GM21381 (cell line): ENCODE results near the gene TAF8.

Experiments used
- ATAC-seq: cut with Tn5 transposase; IDR thresholded peaks from one replicate; pipeline ENCODE4 v1.9.1; 2021; ENCODE audit warnings: mild to moderate bottlenecking, moderate library complexity; ENCODE audit not compliant: unreplicated experiment

TAF8 gene

DNA sequence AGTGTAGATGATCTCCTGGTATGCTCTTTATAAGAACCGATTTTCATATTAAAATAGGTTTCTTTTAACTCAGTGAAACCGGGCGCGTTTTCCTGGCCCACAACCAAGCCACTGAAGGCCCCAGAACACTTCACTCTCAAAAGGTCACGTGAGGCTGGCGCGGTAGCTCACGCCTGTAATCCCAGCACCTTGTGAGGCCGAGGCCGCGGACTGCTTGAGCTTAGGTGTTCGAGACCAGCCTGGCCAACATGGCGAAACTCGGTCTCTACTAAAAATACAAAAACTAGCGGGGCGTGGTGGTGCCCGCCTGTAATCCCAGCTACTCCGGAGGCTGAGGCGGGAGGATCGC lies 402 bp upstream of the TAF8 start:
- no peak for ATAC-seq

DNA sequence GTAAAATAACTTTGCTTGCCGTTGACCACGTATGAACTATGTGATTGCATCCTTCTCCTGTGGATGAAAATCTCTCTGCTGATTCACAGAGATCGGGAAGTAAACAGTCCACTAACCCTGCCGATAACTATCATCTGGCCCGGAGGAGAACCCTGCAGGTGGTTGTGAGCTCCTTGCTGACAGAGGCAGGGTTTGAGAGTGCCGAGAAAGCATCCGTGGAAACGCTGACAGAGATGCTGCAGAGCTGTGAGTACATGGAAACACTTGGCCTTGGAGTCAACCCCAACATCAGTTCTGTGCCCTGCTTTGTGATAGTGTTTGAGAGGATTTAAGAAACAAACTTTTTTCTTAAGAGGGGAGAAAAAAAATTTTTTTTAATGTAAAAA lies 937 bp downstream of the TAF8 start:
- ATAC-seq: no peak

DNA sequence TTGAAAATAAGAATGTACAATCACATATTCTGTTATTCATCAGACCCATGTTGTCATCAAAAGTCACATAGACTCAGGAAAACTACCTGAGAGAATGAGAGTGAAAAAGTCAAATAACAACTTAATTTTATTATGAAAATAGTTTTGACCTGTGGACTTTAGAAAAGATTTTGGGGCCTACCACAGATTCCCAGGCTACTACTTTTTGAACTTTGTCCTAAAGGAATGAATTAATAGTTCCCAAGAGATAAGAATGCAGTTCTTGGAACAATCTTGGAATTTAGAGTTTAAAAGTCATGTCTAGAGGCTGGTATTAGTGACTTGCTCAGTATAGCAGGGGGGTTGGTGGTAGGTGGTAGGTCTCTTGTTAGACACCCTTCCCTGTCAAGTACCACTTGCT lies 3.3 kb downstream of the TAF8 start:
- ATAC-seq: no peak

DNA sequence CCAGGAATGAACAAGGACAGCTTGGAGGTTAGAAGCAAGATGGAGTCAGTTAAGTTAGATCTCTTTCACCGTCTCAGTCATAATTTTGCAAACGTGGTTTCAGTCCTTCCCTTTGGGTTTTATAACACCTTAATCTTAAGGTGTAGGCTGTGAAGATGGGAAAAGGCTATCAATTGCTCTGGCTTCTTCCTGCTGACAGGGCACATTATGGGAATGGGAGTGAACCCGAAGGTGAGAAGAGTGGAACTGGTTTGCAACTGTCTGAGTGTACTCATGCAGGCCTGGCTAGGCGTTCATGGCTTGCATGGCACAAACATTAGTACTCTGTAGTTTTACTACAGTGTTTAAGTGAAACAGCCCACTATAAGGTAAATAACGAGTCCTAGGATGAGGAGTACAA lies 9.4 kb downstream of the TAF8 start:
- ATAC-seq: no peak

DNA sequence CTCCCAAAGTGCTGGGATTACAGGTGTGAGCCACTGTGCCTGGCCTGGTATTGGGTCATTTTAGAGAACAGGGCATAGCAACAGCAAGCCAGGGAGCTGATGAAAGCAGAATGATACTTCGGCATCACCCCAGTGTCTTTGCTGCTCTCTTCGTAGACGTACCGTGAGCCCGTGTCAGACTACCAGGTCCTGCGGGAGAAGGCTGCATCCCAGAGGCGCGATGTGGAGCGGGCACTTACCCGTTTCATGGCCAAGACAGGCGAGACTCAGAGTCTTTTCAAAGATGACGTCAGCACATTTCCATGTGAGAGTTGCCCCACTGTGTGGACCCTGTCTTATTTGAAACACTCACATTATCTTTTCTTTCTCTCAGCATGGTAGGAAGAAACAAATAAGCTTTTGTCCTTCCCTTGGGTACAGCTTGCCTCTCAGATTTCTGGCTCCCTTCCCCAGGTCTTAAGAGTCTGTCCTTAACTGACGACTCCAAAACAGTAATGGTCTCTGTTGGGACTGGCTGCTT lies 15.9 kb downstream of the TAF8 start:
- no peak for ATAC-seq

DNA sequence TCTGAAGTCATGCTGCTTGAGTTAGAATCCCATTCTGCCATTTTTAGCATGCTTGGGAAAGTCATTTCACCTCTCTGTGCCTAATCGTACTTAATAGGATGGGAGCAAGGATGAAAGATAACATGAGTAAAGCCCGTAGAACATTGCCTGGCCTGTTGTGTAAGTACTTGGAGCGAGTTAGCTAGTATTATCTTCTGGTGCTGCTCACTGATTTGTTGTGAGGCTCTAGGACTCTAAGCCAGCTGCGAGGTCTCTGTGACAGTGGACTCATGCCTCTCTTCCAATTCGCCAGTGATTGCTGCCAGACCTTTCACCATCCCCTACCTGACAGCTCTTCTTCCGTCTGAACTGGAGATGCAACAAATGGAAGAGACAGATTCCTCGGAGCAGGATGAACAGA lies 17.8 kb downstream of the TAF8 start:
- no peak for ATAC-seq

DNA sequence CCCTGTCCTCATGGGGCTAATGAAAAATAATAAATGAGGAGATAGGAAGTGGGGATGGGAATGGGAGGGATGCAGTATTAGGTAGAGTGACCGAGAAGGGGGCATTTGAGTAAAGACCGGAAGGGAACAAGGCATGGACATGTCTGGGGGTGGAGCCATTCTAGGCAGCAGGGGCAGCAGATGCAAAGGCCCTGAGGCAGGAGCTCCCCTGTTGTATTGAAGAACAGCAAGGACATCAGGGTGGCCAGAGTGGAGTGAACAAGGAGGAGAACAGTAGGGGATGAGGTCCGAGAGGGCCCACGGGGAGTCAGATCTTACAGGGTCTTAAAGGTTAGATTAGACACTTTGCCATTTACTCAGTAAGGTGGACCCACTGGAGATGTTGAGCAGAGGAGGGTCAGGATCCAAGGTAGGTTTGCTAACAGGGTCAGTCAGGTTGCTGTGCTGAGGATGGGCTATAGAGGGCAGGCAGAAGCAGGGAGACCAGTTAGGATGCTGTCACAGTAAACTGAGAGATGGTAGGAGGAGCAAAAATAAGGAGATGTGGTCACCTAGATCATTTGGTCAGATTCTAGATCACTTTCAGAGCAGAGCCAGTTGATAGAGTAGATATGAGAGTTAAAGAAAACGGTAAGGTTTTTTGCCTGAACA lies 18.7 kb downstream of the TAF8 start:
- no peak for ATAC-seq

DNA sequence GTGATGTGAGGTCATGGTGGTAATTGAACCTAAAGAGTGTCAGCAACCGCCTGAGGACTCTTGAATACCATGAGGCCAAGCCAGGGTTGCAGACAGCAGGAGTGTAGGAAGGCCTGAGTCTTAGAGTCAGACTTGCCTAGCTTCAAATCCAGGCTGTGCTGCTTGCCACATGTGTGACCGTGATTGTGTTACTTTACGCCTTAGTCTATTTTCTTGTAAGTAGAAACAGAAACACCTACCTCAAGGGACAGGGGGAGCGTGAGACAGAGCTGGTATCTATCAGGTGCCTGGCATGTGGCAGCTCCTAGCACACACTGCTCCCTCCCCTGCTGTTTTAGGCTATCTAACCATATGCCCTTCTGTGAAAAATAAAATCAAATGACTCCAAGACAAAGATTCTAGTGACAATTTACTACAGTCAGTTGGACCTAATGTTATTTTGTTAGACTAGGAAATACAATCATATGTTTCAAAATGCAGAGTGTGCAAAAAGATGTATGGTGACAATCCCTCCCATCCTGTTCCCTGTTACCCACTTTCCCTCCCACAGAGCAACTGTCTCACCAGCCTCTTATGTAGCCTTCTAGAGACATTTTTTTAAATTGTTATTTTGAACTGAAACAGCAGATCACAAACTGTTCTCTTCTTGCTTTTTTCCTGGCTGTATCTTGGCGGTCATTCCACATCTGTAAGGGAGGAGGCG lies 21.7 kb downstream of the TAF8 start:
- ATAC-seq: no peak

DNA sequence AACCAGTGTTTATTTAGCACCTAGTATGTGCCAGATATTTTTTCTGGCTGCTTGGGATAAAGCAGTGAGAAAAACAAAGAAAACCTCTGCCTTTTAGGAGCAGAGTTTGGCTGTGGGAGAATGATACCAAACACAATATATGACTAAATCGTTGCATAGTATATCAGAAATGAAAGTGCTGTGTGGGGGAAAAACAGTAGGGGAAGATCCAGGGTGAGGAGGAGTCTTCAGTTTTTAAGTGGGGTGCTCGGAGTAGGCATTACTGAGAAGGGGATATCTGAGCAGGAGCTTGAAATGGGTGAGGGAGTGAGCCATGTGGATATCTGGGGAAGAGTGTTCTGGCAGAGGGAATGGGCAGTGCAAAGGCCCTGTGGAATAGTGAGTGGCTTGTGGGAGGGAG lies 23.0 kb downstream of the TAF8 start:
- ATAC-seq: no peak

DNA sequence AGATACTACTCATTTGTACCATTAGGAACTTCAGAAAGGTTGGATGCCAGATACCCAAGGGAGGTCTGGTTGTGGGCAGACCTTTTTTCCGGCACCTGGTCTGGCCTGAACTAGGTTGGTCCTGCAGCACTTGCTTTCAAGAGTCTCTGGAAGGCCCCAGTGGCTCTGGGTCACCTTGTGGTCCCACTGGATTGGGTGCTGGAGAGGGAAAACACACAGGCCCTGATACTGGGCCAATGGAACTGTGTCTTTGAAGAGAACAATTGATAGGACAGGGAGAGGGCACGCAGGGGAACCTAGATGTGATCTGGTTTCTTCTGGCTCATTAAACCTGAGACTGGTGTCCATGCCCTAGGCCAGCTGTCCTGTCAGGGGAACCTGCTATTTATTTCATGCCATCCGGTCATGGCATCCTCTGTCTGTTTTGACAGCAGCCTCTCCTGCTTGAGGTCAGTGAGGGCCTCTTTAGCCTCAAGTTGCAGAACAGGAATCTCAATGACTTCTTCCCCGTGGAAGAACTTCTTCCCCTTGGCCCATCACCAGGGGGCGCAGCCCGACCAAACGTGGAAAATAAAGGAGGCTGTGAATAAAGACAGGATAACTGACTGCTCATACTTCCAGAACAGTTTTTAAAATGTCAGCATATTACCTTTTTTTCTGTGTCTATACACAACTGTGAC lies 25.0 kb downstream of the TAF8 start:
- ATAC-seq: no peak

DNA sequence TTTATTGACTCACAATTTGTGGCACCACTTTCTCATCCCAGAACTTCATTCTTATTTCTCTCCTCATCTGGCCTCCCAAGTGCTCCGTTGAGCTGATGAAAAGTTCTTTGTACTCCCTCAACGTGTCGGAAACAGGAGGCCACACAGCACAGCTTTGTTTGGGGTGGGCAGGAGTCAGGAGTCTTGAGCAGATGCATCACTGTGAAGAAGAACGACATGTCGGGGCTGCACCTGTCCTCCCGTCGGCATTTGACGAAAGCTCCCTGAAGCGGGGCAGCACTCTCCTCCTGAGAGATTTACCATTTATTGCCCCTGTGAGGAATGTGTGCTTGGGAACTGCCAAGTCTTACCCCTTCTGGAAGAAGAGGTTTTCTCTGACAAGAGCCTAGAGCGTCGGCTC lies 28.1 kb downstream of the TAF8 start:
- no peak for ATAC-seq

DNA sequence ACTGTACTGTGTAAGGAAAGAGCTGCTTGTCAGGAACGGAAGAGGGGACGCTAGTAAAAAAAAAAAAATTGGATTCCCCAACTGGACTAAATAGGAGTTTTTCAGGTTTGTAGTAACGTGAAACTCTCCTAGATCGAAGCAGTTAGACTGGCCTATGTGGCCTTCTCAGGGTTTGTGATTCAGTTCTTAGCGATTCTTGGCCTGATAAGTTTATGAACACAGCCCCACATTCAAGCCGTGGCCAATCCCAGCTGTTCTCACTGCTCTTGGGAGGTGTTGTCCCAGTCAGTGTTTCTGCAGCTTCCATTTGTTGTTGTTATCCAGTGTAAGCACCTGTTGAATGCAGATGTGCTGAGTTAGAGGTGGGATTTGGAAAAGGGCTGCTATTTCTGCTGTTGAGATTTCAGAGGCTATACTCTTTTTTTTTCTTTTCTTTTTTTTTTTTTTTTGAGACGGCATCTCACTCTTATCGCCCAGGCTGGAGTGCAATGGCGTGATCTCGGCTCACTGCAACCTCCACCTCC lies 29.7 kb downstream of the TAF8 start:
- ATAC-seq: no peak

DNA sequence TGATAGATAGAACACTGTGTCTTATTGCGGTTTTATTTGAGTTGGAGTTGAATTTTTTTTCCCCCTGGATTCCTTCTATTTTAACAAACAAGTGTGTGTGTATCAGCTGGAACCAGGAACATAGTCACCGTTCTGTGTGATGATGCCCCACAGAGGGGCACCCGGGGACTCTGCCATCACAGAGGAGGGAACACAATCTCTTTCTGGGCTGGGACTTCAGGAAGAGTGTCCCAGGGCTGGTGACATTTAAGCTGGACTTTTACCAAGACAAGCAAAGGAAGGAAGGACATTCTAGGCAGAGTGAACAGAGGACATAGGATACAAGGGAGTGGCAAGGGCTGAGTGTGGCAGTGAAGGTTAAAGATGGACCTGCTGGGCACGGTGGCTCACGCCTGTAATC lies 33.2 kb downstream of the TAF8 start:
- no peak for ATAC-seq

DNA sequence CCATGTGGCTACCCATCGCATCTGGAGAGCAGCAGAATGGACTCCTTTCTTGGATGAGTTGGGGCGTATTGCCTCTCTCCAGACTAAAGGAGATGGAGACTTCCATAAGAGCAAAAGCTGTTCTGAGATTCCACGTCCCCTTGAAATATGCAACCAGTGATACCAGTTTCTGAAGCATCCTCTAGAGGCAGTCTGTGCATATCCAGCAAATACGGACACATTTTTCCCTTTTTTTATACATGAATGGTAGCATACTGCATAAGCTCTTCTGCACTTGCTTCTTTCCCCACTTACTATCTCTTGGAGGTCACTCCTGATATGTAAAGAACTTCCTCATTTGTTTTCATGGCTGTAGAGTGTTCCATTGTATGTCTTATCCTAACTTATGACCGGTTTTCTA lies 34.6 kb downstream of the TAF8 start:
- no peak for ATAC-seq

DNA sequence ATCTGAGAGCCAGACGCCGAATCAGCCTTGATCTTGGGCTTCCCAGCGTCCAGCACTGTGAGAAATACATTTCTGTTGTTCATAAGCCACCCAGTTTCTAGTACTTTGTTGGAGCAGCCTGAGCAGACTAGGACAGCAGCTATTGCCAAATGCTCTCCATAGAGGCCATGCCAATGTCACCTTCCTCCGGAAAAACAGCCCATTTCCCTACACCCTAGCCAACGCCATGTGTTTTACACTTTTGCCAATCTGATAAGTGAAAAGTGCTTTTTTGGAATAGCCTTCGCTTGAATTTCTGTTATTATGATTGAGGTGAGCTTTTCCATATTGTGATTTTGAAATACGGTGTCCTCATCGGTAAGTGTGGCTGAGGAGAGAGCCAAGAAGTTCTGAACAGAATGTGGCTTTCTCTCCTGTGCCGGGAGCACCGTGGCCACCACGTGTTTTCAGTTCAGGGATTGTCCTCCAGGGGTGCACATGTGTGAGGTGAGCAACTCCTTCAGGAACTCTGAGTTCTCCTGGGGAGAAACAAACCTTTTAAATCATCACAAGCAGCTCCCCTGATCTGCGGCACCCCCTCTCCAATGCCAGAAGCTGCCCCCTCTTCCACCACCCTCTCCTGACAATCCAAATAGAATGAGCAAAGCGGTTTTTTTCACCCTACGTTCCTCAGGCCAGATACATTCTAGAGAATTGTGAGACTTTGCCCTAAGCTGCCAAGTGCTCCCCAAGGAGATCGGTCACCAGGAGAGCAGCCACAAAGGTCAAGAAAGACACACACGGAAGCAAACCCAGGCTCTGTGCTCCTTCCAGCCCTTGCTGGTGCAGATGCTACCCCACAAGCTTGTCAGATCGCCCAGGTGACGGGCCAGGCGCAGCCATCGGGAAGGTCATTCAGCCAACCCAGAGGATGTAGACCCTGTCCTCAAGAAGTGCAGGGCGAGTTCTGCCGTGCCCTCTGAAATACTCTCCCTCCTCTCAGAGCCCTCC lies 36.0 kb downstream of the TAF8 start:
- no peak for ATAC-seq

DNA sequence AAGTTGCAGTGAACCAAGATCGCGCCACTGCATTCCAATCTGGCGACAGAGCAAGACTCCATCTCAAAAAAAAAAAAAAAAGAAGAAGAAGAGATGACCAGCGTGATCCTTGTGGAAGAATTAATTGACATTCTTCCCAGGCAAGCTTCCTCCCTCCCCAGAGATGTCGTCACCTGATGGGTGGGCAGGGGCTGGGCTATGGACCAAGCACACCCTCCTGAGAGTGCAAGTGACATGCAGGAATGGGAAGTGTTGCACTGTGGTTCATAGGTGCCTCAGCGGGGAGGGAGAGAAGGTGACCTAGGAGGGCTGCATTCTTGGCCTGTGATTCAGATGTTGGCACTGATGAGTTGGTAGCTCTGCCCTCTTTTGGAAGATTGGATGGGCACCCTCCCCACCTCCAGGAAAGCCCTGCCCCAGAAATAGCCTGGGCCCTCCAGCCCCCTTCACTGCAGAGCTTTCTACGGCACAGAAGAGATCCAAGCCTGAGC lies 37.8 kb downstream of the TAF8 start:
- no peak for ATAC-seq

DNA sequence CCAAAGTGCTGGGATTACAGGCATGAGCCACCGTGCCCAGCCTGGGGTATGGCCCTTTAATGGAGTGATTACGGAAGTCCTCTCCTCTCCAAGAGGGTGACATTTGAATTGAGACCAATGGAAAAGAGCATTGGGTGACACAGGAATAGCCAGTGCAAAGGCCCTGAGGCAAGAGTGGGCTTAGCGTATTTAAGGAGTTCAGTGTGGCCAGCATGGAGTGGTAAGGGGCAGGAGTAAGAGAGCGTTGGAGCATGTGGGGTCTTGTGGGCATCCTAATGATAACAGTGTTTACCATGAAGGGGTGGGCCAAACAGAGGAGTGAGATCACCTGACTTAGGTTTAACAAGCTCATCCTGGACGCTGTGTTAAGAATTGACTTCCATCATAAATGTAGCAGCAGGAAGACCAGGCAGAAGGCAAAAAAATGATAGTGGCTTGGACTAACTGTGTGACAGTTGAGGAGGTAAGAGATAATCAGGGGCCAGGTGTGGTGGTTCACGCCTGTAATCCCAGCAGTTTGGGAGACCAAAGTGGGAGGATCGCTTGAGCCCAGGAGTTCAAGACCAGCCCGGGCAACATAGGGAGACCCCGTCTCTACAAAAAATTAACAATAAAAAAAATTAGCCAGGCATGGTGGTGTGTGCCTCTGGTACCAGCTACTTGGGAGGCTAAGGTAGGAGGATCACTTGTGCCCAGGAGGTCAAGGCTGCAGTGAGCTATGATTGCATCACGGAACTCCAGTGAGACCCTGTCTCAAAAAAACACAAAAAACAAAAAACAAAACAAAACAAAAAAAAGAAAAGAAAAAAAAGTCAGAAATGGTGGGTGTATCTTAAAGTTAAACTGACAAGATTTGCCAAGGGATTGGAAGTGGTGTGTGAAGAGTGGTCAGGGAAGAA lies 40.7 kb downstream of the TAF8 start:
- no peak for ATAC-seq

DNA sequence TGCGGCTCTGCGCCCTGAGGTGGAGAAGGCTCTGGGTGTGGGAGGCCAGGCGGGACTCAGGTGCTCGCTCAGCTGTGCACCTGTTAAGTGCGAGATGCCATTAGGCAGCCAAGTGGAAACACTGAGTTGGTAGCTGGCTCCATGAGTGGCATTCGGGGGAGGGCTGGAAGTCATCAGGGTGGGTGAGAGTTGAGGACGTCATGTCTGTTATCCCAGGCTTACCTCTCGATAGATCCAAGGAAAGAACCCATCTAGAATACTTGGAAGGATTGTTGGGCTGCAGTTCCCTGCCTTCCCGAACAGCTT lies 41.3 kb downstream of the TAF8 start:
- ATAC-seq: no peak

DNA sequence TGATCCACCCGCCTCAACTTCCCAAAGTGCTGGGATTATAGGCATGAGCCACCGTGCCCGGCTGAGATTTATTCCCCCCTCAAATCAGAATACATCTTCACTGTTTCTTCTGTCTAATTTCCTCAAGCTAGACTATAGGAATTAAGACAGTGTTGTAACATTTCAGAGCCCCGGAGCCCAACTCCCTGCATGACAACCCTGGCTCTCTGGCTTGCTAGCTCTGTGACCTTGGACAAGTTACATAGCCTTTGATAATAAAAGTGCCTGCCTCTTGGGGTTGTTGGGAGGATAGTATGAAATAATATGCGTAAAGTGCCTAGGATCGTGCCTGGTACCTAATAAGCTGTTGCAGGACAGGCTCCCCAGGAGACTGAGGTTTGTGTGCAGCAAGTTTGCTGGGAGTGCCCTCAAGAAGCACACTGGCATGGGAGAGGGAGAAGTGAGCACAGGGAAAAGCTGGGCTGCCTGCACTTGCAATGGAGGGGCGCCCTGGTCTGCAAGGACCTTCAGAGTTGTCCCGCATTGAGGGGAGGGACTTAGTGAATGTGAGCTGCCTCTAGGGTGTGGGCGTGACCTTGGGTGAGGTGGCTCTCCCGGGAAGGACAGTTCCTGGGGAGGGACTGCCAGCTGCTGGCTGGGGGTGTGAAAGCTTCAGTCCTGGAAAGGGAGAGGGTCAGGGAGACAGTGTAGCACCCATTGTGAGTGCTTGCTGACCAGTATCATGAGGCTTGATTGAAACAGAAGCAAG lies 43.4 kb downstream of the TAF8 start:
- ATAC-seq: no peak
